Breast epithelium (tissue), 3 donors: ENCODE measurements around the gene HSPA2.

Experiments
- POLR2A ChIP-seq: fragments of 450-650 bp; IDR thresholded peaks from one replicate; pipeline ENCODE4 v1.6.1; 2016; ENCODE audit warnings: antibody characterized with exemption, mild to moderate bottlenecking, moderate library complexity
- TF ChIP-seq, protein P1 (sequence below), 3 donors: fragments of 450-650 bp; IDR thresholded peaks; one replicate each; pipeline ENCODE4 v1.5.1; 2016 to 2017; ENCODE audit warnings: antibody characterized with exemption in 3 of 3, mild to moderate bottlenecking in 3 of 3, moderate library complexity in 3 of 3

DNA sequence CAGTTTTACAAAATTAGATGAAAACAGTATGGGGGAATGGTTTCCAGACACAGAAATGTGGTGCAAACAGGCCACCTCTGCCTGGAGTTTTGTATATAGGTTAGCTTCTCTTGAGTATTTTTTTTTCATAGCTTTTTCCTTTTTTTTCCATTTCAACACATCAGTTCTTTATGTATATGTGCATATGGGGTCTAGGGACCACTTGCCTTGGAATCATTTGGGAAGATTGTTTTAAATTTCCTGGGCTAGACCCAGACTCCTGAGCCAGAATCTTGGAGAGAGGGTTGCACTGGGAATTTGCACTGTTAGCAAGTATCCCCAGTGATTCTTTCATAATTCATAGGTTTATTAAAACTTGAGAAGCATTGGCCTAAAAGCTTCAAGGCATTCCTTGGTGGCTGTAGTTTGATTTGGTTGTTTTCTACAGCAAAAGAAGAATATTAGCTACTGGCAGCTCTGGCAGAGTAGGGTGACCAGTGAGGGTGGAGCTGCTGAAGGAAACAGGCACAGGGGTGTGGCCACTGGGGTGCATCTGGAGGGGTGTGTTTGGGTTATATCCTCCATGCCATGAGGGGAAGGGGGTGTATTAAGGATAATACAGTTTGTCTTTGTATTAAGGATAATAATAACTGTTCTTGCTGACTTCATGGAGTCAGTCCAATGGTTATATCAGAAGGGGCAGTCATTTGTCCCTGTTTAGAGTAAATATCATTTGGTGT is 32.0 kb downstream of the HSPA2 start:
- TF ChIP-seq, protein P1, sequence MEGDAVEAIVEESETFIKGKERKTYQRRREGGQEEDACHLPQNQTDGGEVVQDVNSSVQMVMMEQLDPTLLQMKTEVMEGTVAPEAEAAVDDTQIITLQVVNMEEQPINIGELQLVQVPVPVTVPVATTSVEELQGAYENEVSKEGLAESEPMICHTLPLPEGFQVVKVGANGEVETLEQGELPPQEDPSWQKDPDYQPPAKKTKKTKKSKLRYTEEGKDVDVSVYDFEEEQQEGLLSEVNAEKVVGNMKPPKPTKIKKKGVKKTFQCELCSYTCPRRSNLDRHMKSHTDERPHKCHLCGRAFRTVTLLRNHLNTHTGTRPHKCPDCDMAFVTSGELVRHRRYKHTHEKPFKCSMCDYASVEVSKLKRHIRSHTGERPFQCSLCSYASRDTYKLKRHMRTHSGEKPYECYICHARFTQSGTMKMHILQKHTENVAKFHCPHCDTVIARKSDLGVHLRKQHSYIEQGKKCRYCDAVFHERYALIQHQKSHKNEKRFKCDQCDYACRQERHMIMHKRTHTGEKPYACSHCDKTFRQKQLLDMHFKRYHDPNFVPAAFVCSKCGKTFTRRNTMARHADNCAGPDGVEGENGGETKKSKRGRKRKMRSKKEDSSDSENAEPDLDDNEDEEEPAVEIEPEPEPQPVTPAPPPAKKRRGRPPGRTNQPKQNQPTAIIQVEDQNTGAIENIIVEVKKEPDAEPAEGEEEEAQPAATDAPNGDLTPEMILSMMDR (IDR thresholded peaks at IDR 0.05), result no peak
- no peak for TF ChIP-seq POLR2A
